C4-2B (cell line): ENCODE measurements around the gene TOX2.

Source experiments
- H3K27ac ChIP-seq: fragments of 450-650 bp; 2 replicates; pipeline ENCODE4 v1.5.1; 2017
- CTCF ChIP-seq: fragments of 450-650 bp; conservative IDR thresholded peaks from 2 replicates; pipeline ENCODE4 v1.5.1; 2017; ENCODE audit warnings: mild to moderate bottlenecking
- ZFX ChIP-seq: fragments of 450-650 bp; IDR thresholded peaks from 2 replicates; pipeline ENCODE4 v1.6.1; 2017

The TOX2 gene

GRCh38 chr20:43941476-43942200 lies 27.0 kb downstream of the TOX2 start:
- no peak overlapping the region for H3K27ac ChIP-seq
- no peak for TF ChIP-seq ZFX
- TF ChIP-seq CTCF, result no peak

GRCh38 chr20:43942201-43942590 lies 27.5 kb downstream of the TOX2 start:
- H3K27ac ChIP-seq, result no peak overlapping the region

GRCh38 chr20:43942667-43943285 lies 28.1 kb downstream of the TOX2 start:
- H3K27ac ChIP-seq, result no peak overlapping the region
- TF ChIP-seq ZFX, result no peak
- no peak for TF ChIP-seq CTCF

More at GRCh38 chr20:43942201-43942590, 27.5 kb downstream of the TOX2 start:
- TF ChIP-seq ZFX (no peak), CTCF (no peak)

- TF ChIP-seq CTCF (no peak), ZFX (no peak)
- H3K27ac ChIP-seq, result no peak overlapping the region
Observed at GRCh38 chr20:43943725-43944124, 29.1 kb downstream of the TOX2 start.

GRCh38 chr20:43944653-43945235 lies 30.1 kb downstream of the TOX2 start:
- no peak overlapping the region for H3K27ac ChIP-seq
- no peak for TF ChIP-seq ZFX
- no peak for TF ChIP-seq CTCF

- no peak overlapping the region for H3K27ac ChIP-seq
- TF ChIP-seq ZFX (no peak), CTCF (no peak)
Observed at GRCh38 chr20:43945391-43946205, 30.9 kb downstream of the TOX2 start.

GRCh38 chr20:43946206-43946491 lies 31.5 kb downstream of the TOX2 start:
- TF ChIP-seq ZFX (no peak), CTCF (no peak)
- no peak overlapping the region for H3K27ac ChIP-seq
